Pons (tissue), 1 donor: ENCODE data around the gene RARS1.
"Not testable (repeated sequence)": the region's sequence is repeated elsewhere in the genome, so short reads cannot be mapped to it uniquely, and the experiment has no call there.

Experiments used
- DNase-seq: peaks from one replicate; pipeline ENCODE4 v3.0.0-alpha.2; 2016; ENCODE audit warnings: low spot score

Gene RARS1

DNA sequence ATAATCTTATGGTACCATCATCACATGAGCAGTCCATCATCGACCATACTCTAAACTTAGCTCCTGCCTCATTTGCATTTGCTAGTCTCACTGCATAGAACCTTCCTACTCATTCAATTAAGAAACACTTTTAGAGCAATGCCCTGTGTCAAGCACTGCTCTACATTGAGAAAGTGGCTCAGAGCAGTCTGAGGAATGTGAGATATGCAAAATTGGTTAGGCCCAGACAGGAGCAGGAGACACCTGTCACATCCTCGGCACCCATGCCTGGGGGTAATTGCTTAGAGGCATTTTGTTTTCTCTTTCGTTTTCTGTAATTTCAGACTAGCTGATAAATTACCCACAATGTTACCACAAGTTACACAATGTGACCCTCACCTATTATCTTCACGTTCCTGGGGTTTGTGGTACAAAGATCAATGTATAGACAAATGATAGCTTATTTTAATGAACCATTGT, 4.9 kb upstream of the RARS1 start:
- no peak for DNase-seq

GRCh38 chr5:168482361-168482760, 3.9 kb upstream of the RARS1 start:
- no peak for DNase-seq

DNA sequence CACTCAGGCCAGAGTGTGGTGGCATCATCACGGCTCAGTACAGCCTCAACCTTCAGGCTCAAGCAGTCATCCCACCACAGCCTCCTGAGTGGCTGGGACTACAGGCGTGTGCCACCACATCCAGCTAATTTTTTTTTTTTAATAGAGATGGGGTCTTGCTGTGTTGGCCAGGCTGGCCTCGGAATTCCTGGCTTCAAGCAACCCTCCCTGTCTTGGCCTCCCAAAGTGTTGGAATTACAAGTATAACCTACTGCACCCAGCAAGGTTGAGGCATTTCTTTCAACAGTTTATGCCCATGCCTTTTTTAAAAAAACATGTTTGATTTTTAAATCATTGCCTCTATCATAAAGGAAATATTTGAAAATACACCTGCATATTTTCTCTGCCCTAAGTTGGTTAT, 2.8 kb downstream of the RARS1 start:
- DNase-seq, result no peak

- no peak for DNase-seq
These were observed 7.8 kb downstream of the RARS1 start for GRCh38 chr5:168494057-168494555.

GRCh38 chr5:168502563-168503237, 16.4 kb downstream of the RARS1 start:
- no peak for DNase-seq

- no peak for DNase-seq
These were observed 27.7 kb downstream of the RARS1 start for GRCh38 chr5:168513861-168514428.

DNA sequence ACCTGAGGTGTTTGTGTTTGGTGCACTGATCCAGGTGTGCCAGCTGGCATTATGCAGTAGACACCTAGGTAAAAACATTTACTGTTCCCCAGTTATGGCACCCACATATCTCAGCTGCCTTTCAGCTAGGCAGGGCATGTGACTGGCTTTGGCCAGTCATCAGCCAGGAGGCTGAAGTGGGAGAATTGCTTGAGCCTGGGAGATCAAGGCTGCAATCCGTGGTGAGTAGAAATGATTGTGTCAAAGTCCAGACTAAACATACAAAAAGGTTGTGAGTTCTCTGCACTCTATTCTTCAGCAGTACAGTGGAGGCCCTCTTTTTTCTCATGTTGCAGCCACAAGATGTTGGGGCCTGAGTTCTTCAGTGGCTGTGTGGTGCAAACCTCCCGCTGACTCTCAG, 39.6 kb downstream of the RARS1 start:
- DNase-seq, result no peak

- no peak for DNase-seq
These were observed 41.6 kb downstream of the RARS1 start for GRCh38 chr5:168527756-168528295.

DNA sequence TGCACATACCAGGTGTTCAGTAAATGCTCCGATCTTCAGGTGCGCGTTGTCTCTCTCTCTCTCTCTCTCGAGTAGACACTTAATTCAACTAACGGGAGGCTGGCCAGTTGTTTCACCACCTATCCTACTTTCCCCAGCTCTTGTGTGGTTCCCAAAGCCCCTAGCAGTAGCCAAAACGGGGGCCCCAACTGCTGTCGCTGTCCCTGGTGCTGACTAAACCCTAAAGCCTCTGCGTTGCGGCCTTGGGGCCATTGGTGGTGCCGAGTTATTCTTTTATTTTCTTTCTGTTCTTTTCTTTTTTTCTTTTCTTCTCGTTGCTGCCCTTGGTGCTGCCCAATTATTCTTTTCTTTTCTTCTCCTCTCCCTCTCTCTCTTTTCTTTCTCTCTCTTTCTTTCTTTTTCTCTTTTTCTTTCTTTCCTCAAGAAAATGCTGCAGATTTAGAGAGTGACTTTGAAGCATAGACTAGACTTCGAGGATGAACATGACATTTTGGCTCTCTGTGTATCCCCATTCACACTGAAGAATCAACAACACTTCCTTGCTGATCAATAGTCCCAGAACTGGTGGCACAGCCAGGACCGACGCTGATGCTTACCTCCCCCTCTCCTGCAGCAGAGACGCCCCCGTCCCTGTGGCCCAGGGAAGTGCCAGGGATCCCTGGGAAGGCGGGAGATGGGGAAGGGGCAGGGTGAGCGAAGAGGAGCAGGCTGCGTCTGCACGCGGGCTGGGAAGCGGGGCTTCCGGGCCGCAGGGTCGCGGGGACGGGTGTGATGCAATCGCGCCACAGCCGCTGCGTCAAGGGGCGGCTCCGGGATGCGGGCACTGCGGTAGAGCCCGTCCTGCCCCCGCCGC, 42.5 kb downstream of the RARS1 start, which contains the start of gene FBLL1:
Gene FBLL1 (plus strand): TSS at position 785 of the 853 bp plus-strand sequence. CDS start 200 bp downstream, outside the sequence.
- no peak for DNase-seq

DNA sequence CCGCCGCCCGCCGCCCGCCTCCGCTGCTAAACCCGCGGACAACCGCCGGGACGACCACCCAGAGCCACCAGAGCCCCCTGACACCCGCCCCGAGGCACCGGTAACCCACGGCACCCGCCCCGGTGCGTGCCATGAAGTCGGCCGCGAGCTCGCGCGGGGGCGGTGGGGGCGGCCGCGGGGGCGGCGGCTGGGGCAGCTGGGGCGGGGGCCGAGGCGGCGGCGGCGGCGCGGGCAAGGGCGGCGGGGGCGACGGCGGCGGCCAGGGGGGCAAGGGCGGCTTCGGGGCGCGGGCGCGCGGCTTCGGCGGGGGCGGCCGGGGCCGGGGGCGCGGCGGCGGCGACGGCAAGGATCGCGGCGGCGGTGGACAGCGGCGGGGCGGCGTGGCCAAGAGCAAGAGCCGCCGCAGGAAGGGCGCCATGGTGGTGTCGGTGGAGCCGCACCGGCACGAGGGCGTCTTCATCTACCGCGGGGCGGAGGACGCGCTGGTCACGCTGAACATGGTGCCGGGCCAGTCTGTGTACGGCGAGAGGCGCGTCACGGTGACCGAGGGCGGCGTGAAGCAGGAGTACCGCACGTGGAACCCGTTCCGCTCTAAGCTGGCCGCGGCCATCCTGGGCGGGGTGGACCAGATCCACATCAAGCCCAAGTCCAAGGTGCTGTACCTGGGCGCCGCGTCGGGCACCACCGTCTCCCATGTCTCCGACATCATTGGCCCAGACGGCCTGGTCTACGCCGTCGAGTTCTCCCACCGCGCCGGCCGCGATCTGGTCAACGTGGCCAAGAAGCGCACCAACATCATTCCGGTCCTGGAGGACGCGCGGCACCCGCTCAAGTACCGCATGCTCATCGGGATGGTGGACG, 43.3 kb downstream of the RARS1 start:
- DNase-seq, result no peak

DNA sequence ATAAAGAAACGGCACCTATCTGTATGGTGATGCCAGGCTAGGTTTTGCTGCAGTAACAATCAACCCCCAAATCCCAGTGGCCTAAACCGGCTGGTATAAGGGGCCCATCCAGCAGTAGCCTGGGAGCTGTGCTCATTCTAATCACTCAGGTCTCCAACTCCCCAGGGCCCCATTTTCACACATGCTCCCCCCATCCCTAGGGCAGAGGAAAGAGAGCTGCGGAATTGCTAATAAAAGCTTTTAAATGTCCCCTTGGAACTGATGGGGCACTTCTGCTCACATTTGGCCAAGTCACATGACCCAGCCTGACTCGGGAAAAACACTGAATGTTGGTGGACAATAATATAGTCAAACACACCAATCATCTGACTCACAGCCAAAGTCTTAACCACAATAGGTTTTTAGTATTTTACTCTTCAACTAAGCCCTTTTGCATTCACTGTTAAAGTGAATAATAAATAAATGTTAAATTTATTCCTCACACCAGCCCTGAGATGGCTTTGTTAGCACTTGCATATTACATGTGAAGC, 44.4 kb downstream of the RARS1 start:
- DNase-seq, result no peak

- DNase-seq, result no peak
These were observed 44.9 kb downstream of the RARS1 start for GRCh38 chr5:168531191-168531590.

GRCh38 chr5:168531987-168532864, 46.0 kb downstream of the RARS1 start:
- DNase-seq, result no peak

DNA sequence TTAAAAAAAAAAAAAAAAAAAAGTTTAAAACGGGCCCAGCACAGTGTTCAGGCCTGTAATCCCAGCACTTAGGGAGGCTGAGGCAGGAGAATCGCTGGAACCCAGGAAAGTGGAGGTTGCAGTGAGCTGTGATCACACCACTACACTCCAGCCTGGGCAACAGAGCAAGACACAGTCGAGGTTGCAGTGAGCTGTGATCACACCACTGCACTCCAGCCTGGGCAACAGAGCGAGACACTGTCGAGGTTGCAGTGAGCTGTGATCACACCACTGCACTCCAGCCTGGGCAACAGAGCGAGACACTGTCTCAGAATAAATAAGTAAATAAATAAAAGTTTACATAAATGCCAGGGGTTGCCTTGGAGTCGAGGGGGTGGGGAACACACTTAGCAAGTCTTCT, 48.1 kb downstream of the RARS1 start:
- not testable (repeated sequence) for DNase-seq

GRCh38 chr5:168537176-168537575, 50.9 kb downstream of the RARS1 start:
- DNase-seq, result no peak

DNA sequence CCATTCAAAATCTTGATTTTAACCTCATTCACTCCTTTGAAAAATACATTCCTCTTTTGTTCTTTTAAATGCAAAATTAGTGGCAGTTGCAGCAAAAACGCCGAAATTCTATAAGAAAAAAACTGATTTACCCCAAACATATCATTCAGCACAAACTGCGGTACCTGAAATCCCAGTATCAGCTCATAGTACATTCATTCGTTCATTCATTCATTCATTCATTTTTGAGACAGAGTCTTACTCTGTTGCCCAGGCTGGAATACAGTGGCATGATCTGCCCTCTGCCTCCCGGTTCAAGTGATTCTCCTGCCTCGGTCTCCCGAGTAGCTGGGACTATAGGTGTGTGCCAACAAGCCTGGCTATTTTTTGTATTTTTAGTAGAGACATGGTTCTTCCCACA, 63.3 kb downstream of the RARS1 start:
- no peak for DNase-seq

DNA sequence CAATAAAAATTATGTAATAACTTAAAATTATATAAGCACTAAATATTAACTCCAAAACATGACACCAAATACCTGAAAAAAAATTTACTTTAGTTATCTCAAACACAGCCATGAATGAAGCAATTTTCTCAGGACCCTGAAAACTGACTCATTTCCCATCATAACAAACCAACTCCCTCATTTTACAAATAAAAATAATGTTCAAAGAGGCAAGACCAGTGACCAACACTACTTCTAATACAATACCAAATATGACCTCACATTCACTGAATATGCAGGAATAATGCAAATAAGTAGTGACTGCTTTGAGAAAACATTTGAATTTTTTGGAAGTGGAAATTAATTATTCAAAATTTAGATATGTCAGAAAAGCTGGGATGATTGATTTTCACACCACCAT, 64.4 kb downstream of the RARS1 start:
- DNase-seq, result no peak

GRCh38 chr5:168552146-168552545, 65.9 kb downstream of the RARS1 start:
- no peak for DNase-seq

- no peak for DNase-seq
These were observed 67.3 kb downstream of the RARS1 start for GRCh38 chr5:168553377-168554130.
